ENCODE measurements around the gene ADORA1.

ADORA1 gene

GRCh38 chr1:203127666-203128430, at the start of gene ADORA1:
Gene ADORA1, plus strand, starts transcription at chr1:203127726. Its CDS starts 1,116 bp downstream, at chr1:203128842.
- no peak for DNase-seq

- DNase-seq, result no peak
These were observed 49.6 kb upstream of the ADORA1 start for GRCh38 chr1:203077956-203078355.

GRCh38 chr1:203078478-203078877, 49.0 kb upstream of the ADORA1 start:
- DNase-seq, result no peak

GRCh38 chr1:203080456-203080855, 47.1 kb upstream of the ADORA1 start:
- DNase-seq, result no peak

GRCh38 chr1:203081465-203082230, 45.9 kb upstream of the ADORA1 start:
- no peak for DNase-seq

- no peak for DNase-seq
These were observed 45.4 kb upstream of the ADORA1 start for GRCh38 chr1:203082231-203082505.

- no peak for DNase-seq
These were observed 44.7 kb upstream of the ADORA1 start for GRCh38 chr1:203082571-203083462.

- no peak for DNase-seq
These were observed 44.0 kb upstream of the ADORA1 start for GRCh38 chr1:203083463-203083921.

GRCh38 chr1:203084588-203085527, 42.7 kb upstream of the ADORA1 start:
- peak; percentile 29 for DNase-seq

- DNase-seq, result no peak
These were observed 41.8 kb upstream of the ADORA1 start, which contains the start of gene MYOG for GRCh38 chr1:203085528-203086406. Gene MYOG, minus strand, starts transcription at chr1:203086012. Its CDS starts 51 bp downstream, at chr1:203085961.

GRCh38 chr1:203086992-203087763, 40.3 kb upstream of the ADORA1 start:
- DNase-seq, result no peak

- DNase-seq, result no peak
These were observed 39.1 kb upstream of the ADORA1 start for GRCh38 chr1:203088441-203088840.

GRCh38 chr1:203089001-203089650, 38.4 kb upstream of the ADORA1 start:
- DNase-seq, result no peak

GRCh38 chr1:203089651-203090045, 37.9 kb upstream of the ADORA1 start:
- DNase-seq, result no peak

GRCh38 chr1:203090421-203091198, 36.9 kb upstream of the ADORA1 start:
- no peak for DNase-seq

GRCh38 chr1:203091199-203091477, 36.4 kb upstream of the ADORA1 start:
- DNase-seq, result no peak

GRCh38 chr1:203091761-203092330, 35.7 kb upstream of the ADORA1 start:
- DNase-seq, result no peak

- DNase-seq, result no peak
These were observed 33.6 kb upstream of the ADORA1 start for GRCh38 chr1:203093754-203094410.
